ENCODE results near the gene MARCO.

DNA sequence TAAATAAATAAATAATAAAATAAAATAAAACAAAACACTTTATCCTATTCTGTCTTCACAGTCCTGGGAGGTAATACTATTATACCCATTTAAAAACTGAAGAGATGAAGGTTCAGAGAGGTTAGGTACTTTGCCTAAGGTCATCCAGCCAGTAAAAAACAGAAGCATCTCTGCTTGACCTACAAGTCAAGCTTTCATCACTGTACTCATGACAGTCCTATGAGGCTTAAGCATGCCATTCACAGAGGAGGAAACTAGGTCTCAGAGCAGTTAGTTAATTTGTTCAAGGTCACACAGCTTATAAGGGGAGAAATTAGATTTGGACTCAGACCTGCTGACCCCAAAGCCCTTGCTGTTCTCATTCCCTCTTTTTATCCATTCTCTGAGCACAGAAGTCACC lies 77.5 kb downstream of the MARCO start:
- TF ChIP-seq ZNF274 (IDR thresholded peaks at IDR 0.05; ENCODE audit: low read depth, low read length) (no peak), POLR2A (IDR thresholded peaks at IDR 0.05; ENCODE audit: borderline replicate concordance, extremely low read depth, insufficient read depth, insufficient read length) (no peak), EZH2 (IDR thresholded peaks at IDR 0.05) (no peak), JUND (IDR thresholded peaks at IDR 0.05) (no peak), POLR2AphosphoS5 (IDR thresholded peaks at IDR 0.05; ENCODE audit: low read depth, low read length) (no peak), ATF3 (IDR thresholded peaks at IDR 0.05) (no peak), EZH2phosphoT487 (IDR thresholded peaks at IDR 0.05; ENCODE audit: borderline replicate concordance) (no peak), ZFX (IDR thresholded peaks at IDR 0.05) (no peak), SIN3A (IDR thresholded peaks at IDR 0.05; ENCODE audit: low read depth) (no peak), SRF (IDR thresholded peaks at IDR 0.05; ENCODE audit: low read depth) (no peak), SP1 (IDR thresholded peaks at IDR 0.05; ENCODE audit: low read depth) (no peak), RAD21 (IDR thresholded peaks at IDR 0.05; ENCODE audit: low read depth) (no peak)
- TF ChIP-seq, protein P1, sequence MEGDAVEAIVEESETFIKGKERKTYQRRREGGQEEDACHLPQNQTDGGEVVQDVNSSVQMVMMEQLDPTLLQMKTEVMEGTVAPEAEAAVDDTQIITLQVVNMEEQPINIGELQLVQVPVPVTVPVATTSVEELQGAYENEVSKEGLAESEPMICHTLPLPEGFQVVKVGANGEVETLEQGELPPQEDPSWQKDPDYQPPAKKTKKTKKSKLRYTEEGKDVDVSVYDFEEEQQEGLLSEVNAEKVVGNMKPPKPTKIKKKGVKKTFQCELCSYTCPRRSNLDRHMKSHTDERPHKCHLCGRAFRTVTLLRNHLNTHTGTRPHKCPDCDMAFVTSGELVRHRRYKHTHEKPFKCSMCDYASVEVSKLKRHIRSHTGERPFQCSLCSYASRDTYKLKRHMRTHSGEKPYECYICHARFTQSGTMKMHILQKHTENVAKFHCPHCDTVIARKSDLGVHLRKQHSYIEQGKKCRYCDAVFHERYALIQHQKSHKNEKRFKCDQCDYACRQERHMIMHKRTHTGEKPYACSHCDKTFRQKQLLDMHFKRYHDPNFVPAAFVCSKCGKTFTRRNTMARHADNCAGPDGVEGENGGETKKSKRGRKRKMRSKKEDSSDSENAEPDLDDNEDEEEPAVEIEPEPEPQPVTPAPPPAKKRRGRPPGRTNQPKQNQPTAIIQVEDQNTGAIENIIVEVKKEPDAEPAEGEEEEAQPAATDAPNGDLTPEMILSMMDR (IDR thresholded peaks at IDR 0.05 in 2 of 3, conservative IDR thresholded peaks at IDR 0.05 in 1 of 3; ENCODE audit: borderline replicate concordance in 1 of 3, insufficient read depth in 1 of 3, low read depth in 2 of 3, low read length in 2 of 3): no peak
- TF ChIP-seq, protein P2, sequence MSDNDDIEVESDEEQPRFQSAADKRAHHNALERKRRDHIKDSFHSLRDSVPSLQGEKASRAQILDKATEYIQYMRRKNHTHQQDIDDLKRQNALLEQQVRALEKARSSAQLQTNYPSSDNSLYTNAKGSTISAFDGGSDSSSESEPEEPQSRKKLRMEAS (IDR thresholded peaks at IDR 0.05): no peak

Measured in HCT116 (cell line).